Breast epithelium (tissue), 3 donors: ENCODE results near the gene RAB8A.

Source experiments
- CTCF ChIP-seq, 3 donors: fragments of 450-650 bp; IDR thresholded peaks; one replicate each; pipeline ENCODE4 v1.5.1; 2016 to 2017; ENCODE audit warnings: antibody characterized with exemption in 3 of 3, mild to moderate bottlenecking in 3 of 3, moderate library complexity in 3 of 3
- POLR2AphosphoS5 ChIP-seq, 3 donors: sonication (generic); formaldehyde crosslinking; IDR thresholded peaks; one replicate each; pipeline ENCODE4 v1.6.1; 2017; ENCODE audit warnings: antibody characterized with exemption in 3 of 3

DNA sequence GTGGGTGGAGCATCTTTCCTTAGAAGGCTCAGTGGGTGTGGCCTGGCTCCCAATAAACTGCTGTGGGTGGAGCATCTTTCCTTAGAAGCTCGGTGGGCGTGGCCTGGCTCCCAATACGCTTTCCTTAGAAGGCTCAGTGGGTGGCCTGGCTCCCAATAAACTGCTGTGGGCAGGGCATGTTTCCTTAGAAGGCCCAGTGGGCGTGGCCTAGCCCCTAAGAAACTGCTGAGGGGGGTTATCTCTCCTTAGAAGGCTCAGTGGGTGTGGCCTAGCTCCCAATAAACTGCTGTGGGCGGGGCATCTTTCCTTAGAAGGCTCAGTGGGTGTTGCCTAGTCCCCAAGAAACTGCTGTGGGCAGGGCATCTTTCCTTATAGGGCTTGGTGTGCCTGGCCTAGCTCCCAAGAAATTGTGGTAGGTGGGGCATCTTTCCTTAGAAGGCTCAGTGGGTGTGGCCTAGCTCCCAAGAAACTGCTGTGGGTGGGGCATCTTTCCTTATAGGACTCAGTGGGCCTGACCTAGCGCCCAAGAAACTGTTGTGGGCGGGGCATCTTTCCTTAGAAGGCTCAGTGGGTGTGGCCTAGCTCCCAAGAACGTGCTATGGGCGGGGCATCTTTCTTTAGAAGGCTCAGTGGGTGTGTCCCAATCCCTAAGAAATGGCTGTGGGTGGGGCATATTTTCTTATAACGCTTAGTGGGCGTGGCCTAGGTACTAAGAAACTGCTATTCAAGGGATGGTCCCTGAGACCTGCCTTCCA is 42.1 kb downstream of the RAB8A start:
- TF ChIP-seq CTCF (IDR thresholded peaks at IDR 0.05) (no peak), POLR2AphosphoS5 (IDR thresholded peaks at IDR 0.05) (no peak)
